G401.6 (cell line): Measurements from ENCODE around the gene PLCG1.

ENCODE experiments used
- FAIRE-seq: peaks from 2 replicates; lab custom pipeline; 2012; peaks lifted over from hg19 to GRCh38; lab: Jason Lieb, UNC

PLCG1 gene

DNA sequence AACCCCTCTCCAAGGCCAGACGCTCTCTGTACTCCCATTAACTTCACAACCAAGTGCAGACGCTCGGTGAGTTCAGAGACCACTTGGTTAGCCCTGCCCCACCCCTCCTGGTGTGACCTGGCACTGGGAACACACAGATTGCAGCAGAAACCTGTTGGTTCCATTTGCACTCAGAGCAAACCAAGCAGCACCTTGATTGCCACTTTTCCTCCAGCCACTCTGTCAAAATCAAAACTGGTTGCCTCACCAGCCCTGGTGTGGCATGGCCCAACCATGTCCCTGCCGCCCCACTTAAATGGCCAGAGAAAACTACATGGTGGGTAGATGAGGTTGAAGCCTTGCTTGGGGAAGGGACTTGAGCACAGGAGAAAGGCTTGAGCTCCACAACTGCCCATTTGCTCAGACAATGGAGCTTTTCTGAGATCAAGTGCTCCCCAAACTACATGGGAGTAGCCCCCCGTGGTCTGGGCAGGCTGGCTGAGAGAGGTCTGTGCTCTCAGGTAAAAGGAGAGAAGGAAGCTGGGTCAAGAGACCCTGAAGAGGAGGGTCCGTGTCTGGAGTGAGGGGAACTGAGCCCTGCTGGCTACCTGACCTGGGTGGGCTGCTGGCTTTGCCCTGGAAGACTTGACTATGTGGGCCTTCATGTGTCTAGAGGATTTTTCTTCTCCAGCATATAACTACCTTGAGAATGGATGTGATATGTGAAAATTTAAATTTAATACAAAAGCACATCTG lies 43.4 kb downstream of the PLCG1 start:
- FAIRE-seq = no peak

DNA sequence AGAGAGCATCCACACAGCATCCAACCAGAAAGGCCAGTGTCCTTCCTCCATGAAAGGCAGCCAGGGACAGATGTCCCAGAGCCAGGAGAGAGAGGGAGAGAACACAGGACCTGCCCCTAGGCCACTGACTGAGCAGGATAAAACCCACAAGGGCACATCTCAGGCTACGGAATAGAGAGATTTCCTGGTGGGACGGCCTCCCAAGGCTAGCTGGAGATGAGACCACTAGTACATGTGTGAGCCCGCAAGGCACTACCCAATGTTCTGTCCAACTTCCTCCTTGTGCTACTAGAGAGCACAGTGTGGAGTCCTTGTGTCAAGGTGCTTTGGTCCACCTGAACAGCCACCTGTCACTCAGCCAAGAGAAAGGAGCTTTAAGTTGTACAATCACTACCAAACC lies 44.2 kb downstream of the PLCG1 start:
- no peak for FAIRE-seq

DNA sequence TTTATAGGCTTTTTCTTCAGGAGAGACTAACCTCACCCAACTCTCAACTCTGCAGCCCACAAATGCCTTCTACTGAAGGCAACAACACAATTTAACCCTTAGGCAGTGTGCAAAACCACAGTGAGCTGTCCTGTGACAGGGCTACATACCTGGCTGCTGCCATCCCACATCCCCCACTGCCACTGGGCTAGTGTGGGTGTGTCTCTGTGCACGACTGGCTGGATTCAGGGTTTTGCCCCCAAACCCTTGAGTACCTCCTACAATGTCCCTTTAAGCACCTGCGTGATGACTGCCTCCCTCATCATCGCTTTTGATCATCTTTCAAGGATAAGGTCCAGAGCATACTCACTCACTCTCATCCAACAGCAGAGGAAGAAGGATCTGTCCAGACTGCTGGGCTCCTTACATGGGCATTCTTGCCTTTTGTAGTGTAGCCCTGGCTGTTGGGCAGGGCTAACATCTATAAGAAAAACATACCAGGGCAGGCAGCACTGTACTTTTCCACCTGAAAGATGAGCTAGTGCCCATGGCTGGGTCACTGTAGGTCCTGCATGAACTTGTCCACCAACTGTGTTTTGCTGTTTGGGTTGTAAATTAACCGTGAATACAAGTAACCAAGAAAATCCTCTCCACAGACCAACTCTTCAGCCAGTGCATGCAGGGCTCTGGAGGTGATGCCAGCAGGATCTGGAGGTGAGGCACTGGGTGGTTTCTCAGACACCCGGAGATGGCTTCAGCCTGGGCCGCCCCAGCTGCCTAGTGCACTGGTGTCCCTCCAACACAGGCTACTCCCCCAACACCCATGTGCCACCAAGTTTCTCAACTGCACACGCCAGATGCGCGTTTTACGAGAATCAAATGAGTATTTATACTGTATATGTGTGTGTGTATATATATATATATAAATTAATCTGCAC lies 45.2 kb downstream of the PLCG1 start:
- no peak for FAIRE-seq

DNA sequence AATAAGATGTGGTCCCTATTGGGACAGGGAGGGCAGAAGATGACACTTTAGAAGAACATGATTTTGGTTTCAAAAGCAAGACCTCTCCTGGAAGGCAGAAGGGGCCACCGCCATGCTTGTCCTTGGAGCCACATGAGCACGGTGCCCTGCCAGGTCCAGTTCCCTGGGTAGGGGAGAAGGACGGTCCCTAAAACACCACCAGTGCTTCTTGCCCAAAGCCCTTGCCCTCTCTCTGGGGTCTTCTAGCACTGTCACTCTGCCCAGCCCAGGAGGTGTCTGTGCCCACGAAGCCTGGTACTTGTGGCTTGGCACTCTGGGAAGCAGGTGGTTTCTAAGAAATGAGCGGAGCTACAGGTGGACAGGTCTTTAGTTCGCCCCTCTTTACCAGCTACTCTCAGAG lies 46.0 kb downstream of the PLCG1 start:
- no peak for FAIRE-seq

DNA sequence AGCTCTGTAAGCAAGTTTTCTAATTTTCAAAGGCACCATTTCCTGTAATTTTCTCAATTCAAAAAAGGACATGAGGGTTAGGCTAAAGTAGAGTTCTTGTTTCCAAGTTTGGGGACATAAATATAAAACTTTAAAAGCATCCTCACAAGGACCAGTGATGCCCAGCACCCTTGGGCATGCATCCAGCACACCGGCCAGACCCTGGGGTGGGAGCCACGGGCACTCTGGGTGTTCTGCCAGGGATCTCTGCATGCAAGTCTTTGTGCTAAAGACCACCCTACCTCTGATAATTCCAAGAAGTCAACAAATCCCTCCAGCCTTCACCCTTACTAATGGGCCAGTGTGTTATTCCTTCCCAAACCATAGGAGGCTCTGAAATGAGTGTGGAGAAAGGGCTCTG lies 46.5 kb downstream of the PLCG1 start:
- FAIRE-seq = no peak

DNA sequence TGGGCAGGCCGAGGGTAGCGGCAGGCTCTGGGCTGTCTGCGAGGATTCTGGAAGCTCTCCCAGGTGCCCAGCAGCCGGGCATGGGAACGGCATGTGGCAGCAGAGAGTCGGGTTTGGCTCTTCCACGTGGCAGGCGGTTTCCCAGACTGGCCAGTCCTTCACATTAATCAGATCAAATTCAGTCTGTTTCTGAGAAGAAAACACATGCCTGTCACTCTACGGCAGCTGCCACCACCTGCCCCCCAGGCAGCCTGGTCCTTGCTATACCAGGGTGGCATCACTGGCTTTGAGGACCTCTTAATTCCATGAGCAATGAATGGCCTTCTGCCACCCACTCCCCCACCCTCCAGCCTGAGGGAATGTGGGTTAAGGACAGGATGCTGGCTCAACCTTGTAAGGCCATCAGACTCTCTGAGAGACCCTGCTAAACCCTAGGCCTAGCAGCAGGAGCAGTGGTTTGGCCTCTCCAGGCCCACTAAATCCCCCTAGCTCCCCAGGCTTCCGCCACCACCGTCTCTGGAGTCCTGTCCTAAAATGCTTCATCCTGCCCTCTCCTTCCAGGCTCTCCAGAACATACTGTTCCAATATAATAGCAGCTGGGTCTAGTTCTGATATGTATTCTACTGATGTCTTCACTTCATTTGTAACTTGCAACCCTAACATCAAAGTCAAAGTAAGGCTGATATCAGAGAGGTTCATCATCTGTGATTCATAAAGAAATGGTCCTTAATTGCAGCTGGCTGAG lies 47.8 kb downstream of the PLCG1 start:
- FAIRE-seq = no peak

DNA sequence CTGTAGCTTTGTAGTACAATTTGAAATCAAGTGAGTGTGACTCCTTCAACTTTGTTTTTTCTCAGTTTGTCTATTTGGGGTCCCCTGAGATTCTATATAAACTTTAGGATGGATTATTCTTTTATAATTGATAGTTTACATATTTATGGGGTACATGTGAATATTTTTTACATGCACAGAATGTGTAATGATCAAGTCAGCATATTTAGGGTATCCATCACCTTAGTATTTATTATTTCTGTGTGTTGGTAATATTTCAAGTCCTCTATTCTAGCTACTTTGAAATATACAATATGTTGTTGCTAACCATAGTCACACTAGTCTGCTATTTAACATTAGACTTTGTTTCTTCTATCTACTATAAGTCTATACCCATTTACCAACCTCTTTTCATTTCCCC lies 50.3 kb downstream of the PLCG1 start:
- FAIRE-seq = no peak

DNA sequence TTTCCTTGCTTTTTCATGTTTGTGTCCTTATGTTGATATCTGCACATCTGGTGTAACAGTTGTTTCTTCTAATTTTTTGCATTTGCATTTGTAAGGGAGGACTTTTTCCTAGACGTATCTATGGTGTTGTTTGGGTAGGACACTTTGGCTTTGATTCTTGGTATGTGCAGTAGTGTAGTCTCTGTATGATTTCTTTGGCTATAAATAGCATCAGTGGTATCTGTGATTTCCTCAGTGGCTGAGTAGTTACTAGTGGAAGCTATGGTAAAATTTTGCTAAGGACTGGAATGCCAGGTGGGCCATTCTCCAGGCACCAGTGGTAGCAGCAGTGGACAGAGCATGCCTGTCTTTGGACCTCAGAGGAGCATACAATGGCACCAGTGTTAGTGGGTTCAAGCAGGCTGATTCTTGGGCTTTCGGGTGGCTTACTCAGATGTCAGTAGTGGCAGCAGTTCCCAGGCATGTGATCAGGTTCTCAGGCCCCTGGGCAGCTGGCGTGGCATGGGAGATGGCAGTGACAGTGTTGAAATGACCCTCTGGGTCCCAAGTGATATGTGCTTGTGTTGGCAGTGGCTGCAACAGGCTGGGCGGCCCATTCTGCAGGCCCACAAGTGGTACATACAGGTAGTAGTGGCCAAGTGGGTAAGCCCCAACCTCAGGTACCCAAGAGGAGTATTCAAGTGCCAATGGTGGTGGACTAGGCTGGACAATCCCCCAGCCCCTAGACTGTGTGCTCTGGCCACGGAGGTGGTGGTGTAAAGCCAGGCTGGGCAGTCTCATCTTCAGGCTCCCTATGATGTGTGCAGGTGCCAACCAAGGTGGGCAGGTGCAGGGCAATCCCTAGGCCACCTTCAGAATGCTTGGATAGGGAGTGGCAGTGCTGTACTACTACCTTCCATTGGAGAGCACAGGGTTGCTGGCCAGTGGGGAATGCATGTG lies 54.5 kb downstream of the PLCG1 start:
- no peak for FAIRE-seq

DNA sequence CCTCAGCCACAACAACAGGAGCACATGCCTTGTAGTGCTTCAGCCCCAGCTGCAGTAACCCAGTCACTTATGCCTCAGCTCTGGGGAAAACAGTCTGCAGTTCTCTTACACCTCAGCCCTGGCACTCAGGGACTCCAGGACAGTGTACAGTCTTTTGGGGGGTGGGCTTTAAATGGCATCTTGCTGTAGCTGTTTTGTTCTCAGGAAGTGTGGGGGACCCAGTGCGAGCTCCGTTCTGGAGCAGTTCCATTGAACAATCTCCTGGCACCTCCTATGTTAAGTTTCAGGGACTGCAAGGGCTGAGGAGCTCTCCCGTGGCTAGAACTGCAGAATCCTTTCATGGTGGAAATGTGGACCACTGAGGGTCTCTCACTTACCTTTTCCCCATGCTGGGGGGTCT lies 55.2 kb downstream of the PLCG1 start:
- no peak for FAIRE-seq

DNA sequence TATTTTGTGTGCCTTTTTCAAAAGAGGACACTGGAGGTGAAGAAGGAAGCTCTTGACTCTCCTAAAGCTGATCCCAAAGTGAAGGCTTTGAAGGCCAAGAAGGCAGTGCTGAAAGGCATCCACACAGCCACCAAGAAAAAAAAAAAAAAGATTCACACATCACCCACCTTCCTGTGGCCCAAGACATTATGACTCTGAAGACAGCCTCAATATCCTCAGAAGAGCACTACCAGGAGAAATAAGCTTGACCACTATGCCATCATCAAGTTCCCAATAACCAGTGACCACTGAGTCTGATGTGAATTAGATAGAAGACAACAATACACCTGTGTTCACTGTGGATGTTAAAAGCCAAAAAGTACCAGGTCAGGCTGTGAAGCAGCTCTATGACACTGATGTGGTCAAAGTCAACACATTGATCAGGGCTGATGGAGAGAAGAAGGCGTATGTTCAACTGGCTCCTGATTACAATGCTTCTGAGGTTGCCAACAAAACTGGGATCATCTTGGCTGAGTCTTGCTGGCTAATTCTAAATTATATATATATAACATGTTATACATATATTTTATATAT lies 59.4 kb downstream of the PLCG1 start:
- no peak for FAIRE-seq

DNA sequence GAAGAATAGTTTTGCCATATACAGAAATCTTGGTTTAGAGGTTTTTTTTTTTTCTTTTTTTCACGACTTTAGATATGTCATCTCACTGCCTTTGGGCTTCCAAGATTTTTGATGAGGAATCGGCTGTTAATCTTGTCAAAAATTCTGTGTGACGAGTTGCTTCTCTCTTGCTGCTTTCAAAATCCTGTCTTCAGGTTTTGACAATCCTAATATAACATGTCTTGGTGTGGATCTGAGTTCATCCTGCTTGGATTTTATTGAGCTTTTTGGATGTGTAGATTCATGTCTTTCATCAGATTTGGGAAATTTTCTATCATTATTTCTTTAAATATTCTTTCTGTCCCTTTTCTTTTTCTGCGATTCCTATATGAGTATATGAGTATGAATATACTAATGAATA lies 61.1 kb downstream of the PLCG1 start:
- FAIRE-seq = no peak

DNA sequence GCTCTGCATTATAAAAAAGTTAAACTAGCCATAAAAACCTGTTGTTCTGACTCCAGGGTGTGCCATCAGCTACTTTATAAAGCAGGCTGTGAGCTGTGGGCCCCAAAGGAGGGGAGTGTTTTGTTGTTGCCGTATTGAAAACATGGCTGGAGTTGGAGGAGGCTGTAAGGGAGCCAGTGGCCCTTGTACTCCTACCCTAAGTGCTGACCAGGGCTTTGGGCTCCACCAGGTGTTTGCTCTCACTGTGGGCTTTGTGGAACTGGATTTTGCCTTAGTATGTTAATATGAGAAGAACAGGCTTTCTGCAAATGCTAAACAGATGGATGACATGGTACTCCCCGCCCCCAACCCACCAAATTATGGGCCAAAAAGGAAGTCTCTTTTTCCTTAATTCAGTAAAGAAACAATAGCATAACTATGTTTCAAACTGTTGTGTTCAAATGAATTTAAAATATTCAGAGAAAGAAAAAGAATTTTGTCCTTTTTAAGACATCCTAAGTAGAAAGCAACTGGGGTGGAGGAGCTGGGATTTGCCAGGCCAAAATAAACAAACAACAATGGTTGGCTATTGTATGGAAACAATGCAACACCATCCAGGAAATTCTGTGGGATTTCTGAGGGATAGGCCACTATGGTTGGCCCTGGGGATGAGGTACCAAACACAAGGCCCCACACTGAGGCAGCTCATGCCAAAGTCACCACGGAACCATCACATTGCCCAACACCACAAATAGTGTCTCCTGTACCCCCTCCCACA lies 63.3 kb downstream of the PLCG1 start:
- no peak for FAIRE-seq

DNA sequence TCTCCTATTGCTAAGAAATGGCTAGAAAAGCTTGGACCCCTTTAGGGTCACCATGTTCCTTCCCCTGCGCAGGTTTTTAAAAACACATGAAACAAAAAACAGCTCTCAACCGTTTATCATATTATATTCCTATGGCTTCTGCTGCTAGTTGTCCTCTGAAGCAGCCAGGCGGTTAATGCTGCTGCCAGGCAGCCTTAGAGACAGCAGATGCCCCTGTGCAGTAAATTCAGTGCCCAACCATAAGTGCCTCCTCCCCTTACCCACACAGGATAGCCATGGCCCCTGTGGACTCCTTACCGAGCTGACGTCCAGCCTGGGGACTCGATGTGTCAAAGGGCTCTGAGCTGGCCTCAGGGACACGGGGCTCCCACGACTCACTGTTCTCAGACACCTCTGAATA lies 64.4 kb downstream of the PLCG1 start:
- no peak for FAIRE-seq

DNA sequence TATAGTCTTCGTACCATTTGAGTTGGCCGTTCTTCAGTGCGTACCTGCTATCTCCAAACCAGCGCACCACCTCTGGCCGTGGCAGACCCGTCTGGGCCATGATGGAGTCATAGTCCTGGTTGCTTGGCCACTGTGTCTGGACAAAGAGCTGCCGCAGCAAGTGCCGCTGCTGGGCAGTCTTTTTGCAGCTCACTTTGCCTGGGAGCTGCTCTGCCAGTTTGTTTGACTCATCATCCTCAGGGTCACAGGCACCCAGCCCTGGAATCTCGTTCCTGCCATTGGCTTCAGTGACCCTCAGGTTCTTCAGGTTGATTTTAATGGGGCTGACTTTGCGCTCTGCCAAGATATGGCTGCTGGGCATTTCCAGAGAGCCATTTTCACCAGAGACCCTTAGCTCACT lies 65.1 kb downstream of the PLCG1 start:
- no peak for FAIRE-seq

DNA sequence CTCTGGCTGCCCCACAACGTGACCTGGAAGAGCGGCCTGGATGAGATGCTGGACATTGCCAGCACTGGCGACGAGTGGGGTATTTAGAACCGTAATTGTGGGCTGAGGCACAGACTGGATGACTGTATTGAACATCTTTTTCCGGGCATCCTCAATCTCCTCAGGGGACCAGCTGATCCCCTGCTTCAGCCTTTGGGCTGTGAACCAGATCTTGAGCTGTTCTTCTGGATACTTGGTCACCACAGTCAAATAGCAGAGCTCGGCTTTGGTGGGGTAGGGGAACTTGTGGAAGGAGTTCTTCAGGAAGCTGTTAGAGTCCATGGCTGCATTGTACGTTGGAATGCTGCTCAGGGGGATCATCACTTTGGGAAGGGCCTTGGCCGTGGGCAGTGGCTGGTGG lies 66.3 kb downstream of the PLCG1 start:
- FAIRE-seq = no peak

DNA sequence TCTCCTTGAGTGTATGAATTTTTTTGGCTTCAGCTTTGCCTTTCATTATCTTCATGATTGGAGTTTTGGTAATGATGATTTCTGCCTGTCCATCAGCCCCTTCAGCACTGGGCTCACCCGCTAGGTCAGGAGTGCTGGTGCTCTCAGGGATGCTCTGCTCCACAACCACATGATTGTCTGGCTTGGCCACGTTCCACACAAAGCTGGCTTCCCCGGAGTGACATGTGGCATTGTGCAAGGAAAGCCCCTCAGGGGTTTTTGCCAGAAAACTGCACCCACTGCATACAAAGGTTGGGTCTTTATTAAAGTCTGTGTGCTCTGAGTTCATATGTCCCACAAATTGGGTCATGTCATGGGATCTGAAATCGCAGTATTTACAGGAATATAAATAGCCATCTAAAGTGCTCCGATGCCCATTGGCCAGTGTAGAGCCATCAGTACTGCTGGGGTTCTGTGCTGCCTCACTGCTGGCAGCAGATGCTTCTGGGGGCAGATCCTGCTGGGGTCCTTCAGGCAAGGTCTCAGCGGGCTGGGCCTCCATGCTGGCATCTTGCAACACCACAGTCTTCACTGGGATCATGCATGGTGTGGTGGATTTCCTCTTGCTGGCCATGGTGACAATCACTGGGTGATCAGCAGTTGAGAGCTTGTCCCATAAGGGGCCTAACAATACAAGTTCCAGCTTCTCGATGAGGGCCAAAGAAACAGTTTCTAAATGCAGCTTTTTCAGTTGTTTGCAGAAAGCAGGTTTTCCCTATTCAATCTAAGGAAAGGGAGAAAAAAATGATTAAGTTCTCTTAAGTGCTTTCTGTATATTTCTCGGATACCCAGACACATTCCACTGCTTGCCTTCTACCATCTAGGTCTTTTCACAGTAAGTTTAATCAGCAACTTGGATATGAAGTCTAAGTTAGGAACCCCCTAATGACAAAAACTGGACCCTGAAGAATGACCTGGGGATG lies 67.2 kb downstream of the PLCG1 start:
- FAIRE-seq = no peak

DNA sequence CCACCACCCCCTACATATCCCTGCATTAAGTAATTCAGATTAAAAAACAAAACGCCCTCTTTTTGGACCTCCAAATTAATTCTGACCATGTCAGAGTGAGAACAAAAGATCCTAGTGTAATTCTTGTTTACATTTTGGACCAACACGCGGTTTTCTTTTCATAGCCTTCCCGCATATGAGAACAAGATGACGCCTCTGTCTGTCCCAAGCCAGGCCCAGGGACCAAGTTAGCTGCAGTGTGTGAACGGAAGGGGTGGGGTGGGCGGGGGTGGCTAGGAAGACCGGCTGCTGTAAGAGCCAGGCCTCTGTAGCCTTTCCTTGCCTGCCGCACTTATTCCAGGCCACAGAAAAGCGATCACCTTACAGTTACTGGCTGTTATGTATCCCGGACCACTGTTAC lies 68.0 kb downstream of the PLCG1 start:
- FAIRE-seq = no peak

DNA sequence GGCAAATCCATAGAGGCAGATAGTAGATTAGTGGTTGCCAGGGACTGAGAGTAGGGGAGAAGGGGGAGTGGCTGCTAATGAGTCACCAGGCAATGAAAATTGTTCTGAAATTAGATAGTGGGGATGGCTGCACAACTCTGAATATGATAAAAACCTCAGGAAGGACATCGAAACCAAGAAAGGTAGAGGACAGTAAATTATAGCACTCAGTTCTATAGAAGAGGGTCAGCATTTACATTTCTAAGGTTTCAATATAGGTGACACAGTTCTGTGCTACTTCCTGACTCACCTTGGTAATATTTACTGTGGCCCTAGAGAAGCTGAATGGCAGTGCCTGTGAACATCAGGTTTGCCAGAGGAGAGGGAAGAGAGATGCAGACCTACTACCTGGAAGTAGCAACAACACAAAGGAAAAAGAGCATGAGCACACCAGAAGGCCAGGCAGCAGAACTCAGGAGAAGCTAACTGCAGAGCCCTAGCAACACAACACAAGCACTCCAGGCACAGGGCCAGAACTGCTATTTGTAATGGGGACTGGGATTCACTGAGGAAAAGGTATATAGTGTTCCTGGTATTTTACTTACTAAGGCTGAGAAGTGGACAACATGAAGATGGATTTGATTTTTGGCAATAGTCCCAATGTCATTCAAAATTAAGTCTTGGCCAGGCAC lies 75.9 kb downstream of the PLCG1 start:
- FAIRE-seq = no peak

DNA sequence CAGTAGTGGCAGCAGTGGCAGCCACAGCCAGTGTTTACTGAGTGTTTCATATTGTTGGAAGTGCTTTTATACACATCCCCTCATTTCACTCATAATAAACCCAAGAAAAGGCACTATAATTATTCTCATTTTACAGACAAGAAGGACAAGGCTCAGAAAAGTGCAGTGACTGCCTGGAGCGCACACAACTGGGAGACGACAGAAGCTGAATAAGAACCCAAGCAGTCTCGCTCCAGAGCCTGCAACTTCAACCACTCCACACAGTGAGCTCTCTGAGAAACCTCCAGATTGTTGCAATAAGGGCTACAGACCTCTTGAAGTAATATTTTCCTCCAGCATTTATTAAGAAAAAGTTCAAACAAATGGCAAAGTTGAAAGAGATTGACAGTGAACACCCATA lies 76.9 kb downstream of the PLCG1 start:
- no peak for FAIRE-seq
